HuH-7.5 (cell line): ENCODE measurements around the gene CACNA2D4.

ENCODE experiments used
- DNase-seq: peaks from one replicate; pipeline ENCODE4 v3.0.0; 2011; ENCODE audit warnings: low spot score

CACNA2D4 gene

GRCh38 chr12:1843641-1844005 lies 74.8 kb downstream of the CACNA2D4 start:
- DNase-seq: no peak

DNA sequence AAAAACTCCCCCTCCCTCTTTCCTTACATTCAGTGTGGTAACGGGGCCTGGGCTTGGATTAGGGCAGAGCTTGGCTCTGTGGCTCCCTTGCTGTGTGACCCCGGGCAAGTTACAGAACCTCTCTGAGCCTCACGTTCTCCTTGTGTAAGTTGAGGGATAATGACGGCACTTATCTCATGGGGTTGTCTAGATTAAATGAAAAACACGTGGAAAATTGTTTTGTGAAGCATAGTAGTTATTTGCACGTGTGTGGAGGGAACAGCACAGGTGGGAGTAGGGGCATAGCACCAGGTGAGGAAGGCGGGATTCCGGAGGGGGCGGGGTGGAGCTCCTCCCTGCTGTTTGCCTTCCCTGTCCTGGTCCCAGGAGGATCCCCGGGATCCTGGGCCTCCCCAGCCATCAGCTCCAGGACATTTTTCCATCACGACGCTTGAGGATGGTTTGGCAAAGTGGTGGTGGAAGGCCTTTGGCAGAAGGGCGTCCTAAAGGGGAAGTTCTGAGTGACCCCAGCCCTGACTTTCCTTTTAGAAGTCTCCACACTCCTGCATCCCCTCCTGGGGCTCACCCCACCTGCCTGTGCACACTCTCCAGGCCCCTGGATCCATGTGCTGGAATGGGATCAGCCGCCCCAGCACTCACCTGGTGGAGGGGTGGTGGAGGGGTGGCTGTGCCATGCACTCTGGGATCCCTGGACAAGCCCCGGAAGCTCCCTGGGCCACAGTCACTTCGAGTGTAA lies 75.4 kb downstream of the CACNA2D4 start:
- no peak for DNase-seq

DNA sequence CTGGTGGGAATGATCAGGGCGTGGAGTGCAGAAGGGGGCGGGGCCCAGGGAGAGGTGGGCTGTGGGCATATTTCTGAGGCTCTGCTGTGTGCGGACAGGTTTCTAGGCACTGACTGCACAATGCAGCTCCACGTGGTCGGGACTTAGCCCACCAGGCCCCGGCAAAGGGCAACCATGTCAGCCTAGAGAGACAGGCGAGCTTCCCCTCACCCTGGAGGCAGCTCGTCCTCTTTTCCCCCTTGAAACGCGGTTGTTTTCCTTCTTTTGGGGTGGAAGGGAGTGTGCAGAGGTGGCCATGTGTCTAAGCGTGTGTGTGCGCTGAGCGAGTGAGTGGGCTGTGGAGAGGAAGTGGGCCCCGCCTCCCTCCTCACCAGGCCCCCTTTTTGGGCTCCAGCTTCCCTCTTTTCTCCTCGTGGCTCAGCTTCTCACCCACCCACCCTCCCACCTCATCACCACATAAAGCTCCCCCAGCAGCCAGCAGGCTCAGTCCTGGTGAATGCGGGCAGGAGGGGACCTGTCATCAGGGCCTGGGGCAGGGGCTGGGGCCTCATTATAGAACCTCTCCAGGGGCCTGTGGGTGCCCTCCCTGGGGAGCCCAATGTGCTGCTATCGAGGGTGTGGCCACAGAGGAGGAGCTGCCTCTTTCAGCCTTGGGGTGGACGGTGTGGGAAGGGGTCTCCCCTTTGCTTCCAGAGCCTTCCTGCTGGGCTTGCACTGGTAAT lies 76.1 kb downstream of the CACNA2D4 start:
- no peak for DNase-seq

DNA sequence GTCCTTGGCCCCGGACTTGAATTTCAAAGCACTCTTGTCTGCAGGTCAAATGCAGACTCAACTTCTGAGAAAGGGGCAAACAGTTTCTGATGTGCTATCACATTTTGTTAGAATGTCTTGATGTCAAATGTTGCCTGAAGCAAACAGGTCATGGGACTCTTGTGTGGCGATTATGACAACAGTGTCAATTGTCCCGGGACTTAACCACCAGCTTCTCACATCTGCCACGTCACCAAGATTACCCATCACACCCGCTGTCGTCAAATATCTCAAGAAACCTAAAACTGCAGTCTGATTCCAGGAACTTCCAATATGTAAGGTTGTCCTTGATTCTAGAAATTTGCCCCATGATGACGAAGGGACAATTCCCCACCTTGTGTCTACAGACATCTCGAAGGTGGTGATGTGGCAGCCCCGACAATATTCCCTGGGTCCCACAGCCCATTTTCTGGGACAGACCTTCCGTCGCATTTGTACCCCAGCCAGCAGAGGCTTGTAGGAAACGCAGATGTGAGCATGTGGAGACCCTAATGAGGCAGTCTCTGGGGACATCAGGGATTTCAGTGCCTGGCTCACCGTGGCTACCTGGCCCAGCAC lies 76.8 kb downstream of the CACNA2D4 start:
- no peak for DNase-seq

- DNase-seq: no peak
Observed at GRCh38 chr12:1840981-1841425, 77.4 kb downstream of the CACNA2D4 start.

GRCh38 chr12:1839956-1840951 lies 78.2 kb downstream of the CACNA2D4 start:
- no peak for DNase-seq

DNA sequence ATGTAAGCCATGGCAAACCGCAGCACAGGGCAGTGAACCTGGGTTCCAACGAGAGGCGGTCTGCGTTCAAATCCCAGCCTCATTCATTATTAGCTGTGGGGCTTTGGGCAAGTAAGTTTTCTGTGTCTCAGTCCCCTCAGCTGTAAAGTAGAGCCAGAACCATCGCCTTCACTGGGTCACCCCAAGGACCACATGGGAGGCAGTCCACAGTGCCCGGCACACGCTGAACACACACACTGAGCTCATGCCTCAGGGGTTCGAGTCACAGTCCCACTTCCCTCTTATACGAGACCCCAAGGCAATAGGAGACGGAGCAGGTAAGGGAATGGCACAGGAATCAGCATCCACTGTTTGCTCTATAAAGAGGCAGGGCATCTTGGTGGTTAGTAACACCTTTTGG lies 79.0 kb downstream of the CACNA2D4 start:
- no peak for DNase-seq

GRCh38 chr12:1838994-1839365 lies 79.5 kb downstream of the CACNA2D4 start:
- DNase-seq: no peak

DNA sequence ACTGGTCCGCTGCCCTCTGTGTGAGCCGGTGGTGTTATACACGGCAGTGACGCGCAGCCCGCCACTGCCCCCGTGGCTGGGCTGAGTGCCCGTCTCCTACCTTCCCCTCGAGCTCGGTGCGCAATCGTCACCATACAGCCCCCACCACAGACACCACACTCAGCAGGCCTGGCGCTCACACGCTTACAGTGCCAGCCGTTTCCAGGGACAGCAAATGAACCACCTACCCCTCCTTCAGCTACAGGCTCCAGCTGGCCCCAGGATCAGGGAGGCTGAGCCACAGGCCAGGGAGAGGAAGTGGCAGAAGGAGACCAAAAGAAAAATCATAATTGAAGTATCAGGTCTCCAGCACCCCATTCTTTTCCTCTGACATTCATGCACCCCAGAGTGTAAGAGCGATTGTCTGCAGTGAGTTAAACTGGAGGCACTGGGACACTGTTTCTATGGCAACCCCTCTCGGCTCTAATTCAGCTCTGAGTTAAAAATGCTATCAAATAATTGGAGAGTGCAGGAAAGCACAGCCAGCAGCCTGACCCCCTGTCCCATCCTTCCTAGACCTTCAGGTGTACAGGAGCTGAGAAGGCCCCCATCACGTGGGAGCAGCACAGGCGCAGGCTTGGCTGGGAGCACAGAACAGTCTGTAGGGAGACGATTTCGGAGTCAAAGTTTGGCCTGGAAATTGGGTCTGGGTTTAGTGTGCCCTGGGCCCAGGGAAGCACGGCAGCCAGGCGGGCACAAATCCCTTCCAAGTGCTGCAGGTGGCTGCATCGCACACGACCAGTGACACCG lies 80.1 kb downstream of the CACNA2D4 start:
- no peak for DNase-seq

GRCh38 chr12:1837541-1838204 lies 80.8 kb downstream of the CACNA2D4 start:
- DNase-seq: peak; percentile 89

DNA sequence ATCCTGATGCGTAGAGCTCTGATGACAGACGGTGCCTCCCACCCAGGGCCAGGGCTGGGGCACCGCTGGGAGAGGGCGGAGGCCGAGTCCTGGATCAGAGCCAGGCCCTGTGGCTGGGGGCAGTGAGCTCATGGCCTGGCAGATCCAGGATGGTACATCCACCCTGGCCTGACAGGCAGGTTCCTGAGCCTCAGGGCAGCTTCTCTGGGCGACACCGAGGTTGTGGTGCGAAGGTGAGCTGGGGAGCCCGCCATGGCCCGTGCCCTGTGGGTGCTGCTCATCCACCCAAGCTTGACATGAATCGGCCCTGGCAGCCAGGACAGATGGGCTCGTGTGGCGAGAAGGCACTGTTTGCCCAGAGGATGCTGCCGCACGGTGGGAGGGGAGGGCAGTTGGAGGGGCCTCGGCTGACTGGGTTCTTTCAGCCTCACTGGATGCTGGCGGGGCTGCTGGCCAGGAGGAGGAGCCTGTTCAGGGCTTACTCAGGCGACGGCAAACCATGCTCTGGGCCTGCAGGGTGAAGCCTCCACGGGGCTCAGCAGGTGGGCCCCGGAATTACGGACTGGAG lies 81.5 kb downstream of the CACNA2D4 start:
- DNase-seq: no peak

- DNase-seq: no peak
Observed at GRCh38 chr12:1836241-1836803, 82.1 kb downstream of the CACNA2D4 start.

- DNase-seq: no peak
Observed at GRCh38 chr12:1835211-1836131, 83.0 kb downstream of the CACNA2D4 start.

DNA sequence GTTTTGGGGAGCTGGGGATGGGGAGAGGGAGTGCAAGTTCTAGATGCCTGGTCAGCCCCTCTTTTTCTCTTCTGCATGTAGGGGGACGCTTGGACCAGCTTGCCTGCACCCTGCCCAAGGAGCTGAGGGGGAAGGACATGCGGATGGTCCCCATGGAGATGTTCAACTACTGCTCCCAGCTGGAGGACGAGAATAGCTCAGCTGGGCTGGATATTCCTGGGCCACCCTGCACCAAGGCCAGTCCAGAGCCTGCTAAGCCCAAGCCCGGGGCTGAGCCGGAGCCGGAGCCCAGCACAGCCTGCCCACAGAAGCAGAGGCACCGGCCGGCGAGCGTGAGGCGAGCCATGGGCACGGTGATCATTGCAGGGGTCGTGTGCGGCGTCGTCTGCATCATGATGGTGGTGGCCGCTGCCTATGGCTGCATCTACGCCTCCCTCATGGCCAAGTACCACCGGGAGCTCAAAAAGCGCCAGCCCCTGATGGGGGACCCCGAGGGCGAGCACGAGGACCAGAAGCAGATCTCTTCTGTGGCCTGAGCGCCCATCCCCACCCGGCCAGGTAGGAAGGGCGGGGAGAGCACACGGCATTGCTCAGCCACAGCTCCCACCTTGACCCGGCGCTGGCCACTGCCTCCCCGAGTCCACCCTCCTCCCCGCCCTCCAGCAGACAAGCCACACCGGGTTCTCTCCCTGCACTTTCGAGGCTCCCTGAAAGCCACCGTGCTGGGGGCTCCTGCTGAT lies 84.1 kb downstream of the CACNA2D4 start:
- DNase-seq: no peak

DNA sequence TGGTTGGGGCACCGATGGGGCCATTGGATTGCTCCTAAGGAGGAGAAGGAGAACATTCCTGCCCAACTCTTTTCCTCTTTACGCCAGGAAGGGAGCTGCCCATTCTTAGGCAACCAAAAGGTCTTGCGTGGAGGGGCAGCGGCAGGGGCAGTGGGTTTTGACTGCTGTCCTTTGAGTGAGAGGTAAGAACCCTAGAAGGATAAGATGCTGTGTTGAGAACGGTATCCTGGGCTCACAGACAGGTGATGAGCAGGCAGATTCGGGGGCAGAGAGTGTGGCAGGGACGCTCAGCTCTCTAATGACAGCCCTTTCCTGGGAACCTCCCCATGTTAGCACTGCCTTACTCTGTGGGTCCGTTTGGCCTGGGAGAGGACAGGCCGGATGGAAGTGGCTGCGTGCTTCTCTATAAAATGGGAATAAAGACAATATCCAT lies 84.8 kb downstream of the CACNA2D4 start:
- DNase-seq: no peak

DNA sequence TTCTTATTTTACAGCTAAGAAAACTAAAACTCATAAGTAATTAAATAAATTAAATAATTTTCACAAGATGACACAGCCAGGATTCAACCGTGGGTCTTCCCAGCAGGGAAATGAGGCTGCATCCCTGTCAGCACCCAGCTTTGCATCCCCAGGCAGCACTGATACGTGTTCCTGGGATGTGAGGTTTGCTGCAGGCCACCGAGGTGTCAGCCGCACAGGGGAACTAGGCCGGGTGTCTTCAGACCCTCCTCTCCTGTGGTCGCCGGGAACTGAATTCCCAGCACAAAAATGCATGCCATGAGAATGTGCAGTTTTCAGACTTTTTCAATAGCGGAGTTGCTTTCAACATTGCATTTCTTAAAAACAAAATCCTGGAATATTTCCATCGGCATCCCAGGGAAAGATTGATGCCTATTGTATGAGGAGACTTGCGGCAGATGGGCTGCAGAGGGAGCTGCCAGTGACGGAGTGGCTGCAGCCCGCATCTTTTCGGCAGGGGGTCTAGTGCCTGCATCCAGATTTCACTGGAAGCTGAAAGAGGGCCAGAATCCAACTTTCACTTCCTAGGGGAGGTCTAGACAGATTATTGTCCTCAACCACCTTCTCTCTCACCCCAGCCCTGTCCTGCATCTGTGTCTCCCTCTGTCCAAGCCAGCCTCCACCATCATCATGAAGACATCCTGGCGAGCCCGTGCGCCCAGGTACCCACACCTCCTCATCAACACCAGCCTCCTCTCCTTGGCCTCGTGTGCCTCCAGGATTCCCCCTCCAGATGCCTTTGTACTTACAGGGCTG lies 85.5 kb downstream of the CACNA2D4 start:
- DNase-seq: no peak
